Measurements from ENCODE around the gene THY1. TPM values are rescaled to one million over a fixed set of nuclear protein-coding genes. Genes with fewer than 3 reads are reported as not detected.

The THY1 gene
- 10 to 100 TPM in 2 of 3 donors, 1 to 10 TPM in 1; 2.8 to 32.5 (median 28.3) TPM for total RNA-seq
- long read RNA-seq, donor 1, transcript THY1-201 (4 exons, 3,556 nt) = major isoform, 68 of 72 reads
- long read RNA-seq, donor 1, partial matches to known transcripts = 2 of 72 reads
- long read RNA-seq, donor 1, other reads (novel, unspliced or antisense) = 0 of 72 reads
- long read RNA-seq, donor 2, transcript THY1-201 (4 exons, 3,556 nt) = major isoform, 37 of 39 reads
- long read RNA-seq, donor 2, partial matches to known transcripts = 1 of 39 reads
- long read RNA-seq, donor 2, other reads (novel, unspliced or antisense) = 0 of 39 reads

DNA sequence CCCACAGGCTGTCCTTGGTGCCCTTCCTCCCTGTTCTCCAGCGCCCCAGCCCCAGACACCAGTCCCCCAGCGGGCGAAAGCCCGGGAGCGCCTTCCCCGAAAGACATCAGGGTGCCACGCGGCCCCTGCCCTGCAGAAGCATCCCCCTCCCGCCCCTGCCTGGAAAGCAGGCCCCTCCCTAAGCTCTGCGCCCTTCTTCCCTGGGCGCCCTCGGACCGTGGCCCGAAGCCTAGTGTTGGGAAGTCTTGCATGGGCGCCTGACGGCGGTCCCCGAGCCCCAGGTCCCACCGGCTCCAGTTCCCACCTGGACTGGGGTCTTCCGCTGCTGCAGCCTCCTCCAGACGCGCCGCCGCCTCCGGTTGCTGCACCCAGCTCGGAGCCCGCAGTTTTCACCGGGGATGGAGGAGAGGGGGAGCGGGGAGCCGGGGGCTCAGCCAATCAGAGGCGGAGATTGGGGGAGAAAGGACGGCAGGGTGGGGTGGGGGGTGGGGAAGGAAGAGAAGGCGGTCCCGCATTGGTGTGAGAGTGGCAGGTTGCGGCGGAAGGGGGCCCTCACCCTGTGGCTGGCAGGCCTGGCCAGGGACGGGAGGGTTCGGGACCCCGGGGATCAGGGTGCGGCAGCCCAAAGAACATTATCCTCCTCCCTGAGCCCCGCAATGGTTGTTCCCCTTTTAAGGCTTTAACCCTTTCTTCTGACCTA lies at the start of gene THY1:
Gene THY1, minus strand, starts transcription at position 364 of the 700 bp plus-strand sequence. CDS start 2,267 bp downstream, outside the sequence.
- TF ChIP-seq, protein P1, sequence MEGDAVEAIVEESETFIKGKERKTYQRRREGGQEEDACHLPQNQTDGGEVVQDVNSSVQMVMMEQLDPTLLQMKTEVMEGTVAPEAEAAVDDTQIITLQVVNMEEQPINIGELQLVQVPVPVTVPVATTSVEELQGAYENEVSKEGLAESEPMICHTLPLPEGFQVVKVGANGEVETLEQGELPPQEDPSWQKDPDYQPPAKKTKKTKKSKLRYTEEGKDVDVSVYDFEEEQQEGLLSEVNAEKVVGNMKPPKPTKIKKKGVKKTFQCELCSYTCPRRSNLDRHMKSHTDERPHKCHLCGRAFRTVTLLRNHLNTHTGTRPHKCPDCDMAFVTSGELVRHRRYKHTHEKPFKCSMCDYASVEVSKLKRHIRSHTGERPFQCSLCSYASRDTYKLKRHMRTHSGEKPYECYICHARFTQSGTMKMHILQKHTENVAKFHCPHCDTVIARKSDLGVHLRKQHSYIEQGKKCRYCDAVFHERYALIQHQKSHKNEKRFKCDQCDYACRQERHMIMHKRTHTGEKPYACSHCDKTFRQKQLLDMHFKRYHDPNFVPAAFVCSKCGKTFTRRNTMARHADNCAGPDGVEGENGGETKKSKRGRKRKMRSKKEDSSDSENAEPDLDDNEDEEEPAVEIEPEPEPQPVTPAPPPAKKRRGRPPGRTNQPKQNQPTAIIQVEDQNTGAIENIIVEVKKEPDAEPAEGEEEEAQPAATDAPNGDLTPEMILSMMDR (IDR thresholded peaks at IDR 0.05) = no peak
- H3K36me3 ChIP-seq (ENCODE audit: low read depth) = no peaks in the 10 kb centered on the region
- ATAC-seq (peak; percentile 34), DNase-seq (no peak)
- intact Hi-C loops (cut with DNase I, micrococcal nuclease) = no loop called here
- no peak within 1 kb of the TSS for H3K4me3 ChIP-seq
- no peaks in the 10 kb centered on the region for H3K9me3 ChIP-seq
- H3K4me1 ChIP-seq (ENCODE audit: low read depth) = no peaks in the 10 kb centered on the region

DNA sequence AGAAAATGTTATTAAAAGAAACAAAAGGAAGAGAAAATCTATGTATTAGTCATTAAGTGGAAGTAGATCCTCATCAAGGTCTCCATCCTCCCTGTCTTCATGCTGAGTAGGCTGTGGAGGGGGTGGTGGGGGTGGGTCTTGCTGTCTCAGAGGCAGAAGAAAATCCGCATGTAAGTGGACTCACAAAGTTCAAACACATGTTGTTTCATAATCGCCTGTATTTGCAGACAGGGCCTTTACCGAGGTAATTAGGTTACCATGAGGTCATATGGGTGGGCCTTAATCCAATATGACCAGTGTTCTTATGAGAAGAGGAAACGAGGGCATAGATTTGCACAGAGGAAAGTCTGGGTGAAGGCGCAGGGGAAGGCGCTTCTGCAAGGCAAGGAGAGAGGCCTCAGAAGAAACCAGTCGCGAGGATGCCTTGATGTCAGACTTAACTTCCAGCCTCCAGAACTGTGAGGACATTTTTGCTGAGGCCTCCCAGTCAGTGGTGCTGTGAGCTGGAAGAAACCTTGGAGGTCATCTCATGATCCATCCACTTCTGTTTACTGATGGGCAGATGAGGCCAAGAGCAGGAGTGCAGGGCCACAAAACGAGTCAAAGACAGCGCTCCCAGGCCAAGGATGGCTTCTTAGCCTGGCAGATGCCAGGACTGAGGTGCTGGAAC lies 49.3 kb upstream of the THY1 start:
- Histone ChIP-seq H3K4me1 (ENCODE audit: low read depth) (no peaks in the 10 kb centered on the region), H3K4me3 (no peak overlapping the region), H3K36me3 (ENCODE audit: low read depth) (no peaks in the 10 kb centered on the region), H3K9me3 (no peaks in the 10 kb centered on the region)
- TF ChIP-seq, protein P1 (IDR thresholded peaks at IDR 0.05) = no peak
- DNase-seq = no peak
- ATAC-seq = no peak
- intact Hi-C loops (cut with DNase I, micrococcal nuclease) = no loop called here

DNA sequence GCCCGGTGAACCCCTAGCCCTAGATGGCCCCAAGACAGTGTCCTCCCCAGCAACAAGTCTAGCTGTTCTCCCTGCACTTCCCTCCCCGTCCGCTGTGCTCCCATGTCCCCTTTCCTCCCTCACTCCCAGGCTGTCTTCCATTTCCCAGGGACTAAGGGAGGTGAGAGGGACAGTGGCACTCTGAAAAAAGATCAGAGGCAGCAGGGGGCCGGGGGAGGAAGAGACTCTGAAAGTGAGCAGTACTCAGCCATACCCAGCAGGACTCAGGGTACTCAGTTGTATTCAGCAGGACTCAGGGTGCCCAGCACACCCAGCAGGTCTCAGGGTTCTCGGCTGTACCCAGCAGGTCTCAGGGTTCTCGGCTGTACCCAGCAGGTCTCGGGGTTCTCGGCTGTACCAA lies 48.4 kb upstream of the THY1 start:
- intact Hi-C loops (cut with DNase I, micrococcal nuclease) = no loop called here
- no peaks in the 10 kb centered on the region for H3K36me3 ChIP-seq (ENCODE audit: low read depth)
- H3K4me3 ChIP-seq = no peak overlapping the region
- ATAC-seq (no peak), DNase-seq (no peak)
- H3K4me1 ChIP-seq (ENCODE audit: low read depth) = no peaks in the 10 kb centered on the region
- TF ChIP-seq, protein P1 (IDR thresholded peaks at IDR 0.05) = no peak
- no peaks in the 10 kb centered on the region for H3K9me3 ChIP-seq

DNA sequence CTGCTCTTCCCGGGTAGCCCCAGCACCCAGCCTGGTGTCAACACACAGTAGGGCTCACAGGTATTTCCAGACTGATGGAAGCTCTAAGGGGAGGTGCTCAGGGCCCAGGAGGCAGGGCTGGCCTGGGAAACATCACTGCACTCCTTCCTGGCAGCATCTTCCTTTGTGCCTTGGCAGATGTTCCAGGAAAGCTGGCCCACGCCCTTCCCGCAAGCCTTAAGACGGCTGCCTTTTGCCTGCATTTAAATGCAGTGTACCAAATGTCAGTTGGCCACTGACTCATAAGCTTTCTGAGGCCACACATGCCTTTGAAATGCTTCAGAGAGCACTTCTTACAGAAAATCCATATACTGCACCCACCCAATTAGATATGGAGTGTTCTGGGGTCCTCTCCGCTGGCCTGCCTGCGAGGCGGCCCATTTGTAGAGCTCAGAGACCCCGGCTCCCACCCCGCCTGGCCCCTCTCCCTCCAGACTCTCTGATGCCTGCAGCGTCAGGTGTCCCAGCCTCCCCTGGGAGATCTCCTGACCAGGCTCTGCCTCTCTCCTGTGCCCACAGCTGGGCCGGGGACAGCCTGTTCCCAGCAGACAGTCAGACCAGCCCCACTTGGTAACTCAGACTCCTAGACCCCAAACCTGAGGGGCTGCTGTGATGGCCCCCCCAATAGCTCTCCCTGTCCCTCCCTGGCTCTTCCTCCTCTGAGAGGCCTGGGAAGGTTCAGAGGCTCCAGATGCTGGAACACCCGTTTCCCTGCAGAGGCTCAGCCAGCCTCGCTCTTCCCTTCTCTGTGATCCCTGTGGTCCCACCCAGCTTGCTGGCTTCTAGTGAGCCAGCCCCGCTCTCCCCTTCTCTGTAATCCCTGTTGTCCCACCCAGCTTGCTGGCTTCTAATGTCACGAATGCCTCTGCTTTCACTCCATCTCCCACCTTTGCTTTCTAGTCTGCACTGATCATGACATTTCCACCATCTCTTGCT lies 47.6 kb upstream of the THY1 start:
- no peak for DNase-seq
- peak; percentile 47 for ATAC-seq
- no peaks in the 10 kb centered on the region for H3K4me1 ChIP-seq (ENCODE audit: low read depth)
- H3K9me3 ChIP-seq = no peaks in the 10 kb centered on the region
- no peak overlapping the region for H3K4me3 ChIP-seq
- intact Hi-C loops (cut with DNase I, micrococcal nuclease) = no loop called here
- TF ChIP-seq, protein P1 (IDR thresholded peaks at IDR 0.05) = no peak
- H3K36me3 ChIP-seq (ENCODE audit: low read depth) = no peaks in the 10 kb centered on the region

DNA sequence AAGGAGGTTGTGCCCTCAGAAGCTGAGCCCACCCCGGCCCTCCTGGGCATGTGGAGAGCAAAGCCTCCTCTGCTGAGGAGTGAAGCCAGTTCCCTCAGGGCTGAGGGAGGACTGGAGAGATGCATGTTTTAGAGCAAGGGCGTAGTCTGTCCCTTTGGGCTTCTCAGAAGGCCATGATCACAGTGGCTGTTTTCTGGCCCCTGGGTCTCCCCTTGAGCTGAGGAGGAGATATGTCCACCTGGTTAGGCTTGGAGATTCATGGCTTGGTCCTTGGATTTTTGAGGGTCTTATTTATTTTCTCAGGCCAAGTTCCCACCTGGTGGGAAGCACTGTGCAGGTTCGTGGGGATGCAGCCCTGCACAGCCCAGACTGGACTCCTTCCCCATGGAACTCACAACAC lies 46.5 kb upstream of the THY1 start:
- DNase-seq (no peak), ATAC-seq (no peak)
- Histone ChIP-seq H3K36me3 (ENCODE audit: low read depth) (no peaks in the 10 kb centered on the region), H3K9me3 (no peaks in the 10 kb centered on the region), H3K4me3 (no peak overlapping the region), H3K4me1 (ENCODE audit: low read depth) (no peaks in the 10 kb centered on the region)
- TF ChIP-seq, protein P1 (IDR thresholded peaks at IDR 0.05) = no peak
- intact Hi-C loops (cut with DNase I, micrococcal nuclease) = no loop called here
